ENCODE measurements around the gene VPS4B. TPM values are rescaled to one million over a fixed set of nuclear protein-coding genes. Genes with fewer than 3 reads are reported as not detected.

VPS4B gene
- total and polyA plus RNA-seq, 2 donors (not counting 1 experiment from before 2014, with no cell fraction given), result 14.5 to 93.9 TPM

DNA sequence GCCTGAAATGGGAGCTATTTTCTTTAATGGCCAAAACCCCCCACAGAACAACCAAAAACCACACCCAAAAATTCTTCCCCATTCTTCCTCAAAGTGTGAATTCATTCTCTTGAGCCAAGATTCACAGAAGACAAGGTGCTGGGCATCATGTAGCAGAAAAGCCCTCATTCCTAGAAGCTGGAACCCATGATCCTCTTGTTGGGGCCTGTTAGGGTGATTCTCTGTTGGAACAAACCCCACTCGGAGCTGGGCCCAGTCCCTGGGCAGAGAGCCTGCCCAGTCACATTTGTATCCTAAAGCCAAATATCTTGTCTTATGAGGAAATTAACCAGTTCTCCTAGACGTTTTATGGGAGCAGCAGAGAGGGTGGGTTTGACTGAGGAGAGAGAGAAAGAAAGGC lies 22.8 kb upstream of the VPS4B start:
- peak overlapping the region; percentile 49 for H3K4me2 ChIP-seq (replicated peaks; ENCODE audit: low read depth, low read length, poor library complexity, severe bottlenecking)
- ATAC-seq (ENCODE audit: low read depth) (no peak), DNase-seq (no peak)
- TF ChIP-seq, protein P1, sequence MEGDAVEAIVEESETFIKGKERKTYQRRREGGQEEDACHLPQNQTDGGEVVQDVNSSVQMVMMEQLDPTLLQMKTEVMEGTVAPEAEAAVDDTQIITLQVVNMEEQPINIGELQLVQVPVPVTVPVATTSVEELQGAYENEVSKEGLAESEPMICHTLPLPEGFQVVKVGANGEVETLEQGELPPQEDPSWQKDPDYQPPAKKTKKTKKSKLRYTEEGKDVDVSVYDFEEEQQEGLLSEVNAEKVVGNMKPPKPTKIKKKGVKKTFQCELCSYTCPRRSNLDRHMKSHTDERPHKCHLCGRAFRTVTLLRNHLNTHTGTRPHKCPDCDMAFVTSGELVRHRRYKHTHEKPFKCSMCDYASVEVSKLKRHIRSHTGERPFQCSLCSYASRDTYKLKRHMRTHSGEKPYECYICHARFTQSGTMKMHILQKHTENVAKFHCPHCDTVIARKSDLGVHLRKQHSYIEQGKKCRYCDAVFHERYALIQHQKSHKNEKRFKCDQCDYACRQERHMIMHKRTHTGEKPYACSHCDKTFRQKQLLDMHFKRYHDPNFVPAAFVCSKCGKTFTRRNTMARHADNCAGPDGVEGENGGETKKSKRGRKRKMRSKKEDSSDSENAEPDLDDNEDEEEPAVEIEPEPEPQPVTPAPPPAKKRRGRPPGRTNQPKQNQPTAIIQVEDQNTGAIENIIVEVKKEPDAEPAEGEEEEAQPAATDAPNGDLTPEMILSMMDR (IDR thresholded peaks at IDR 0.05), result no peak
- no peak for TF ChIP-seq EZH2 (IDR thresholded peaks at IDR 0.05; ENCODE audit: borderline replicate concordance, insufficient read depth, low read depth, low read length, poor library complexity, severe bottlenecking)
- H3K9me3 Mint-ChIP-seq (ENCODE audit: insufficient read depth), result no peaks in the 10 kb centered on the region
- H4K20me1 ChIP-seq (ENCODE audit: control insufficient read depth, insufficient read depth, low read length, poor library complexity, severe bottlenecking), result no peaks in the 10 kb centered on the region
- ChIA-PET POLR2A (no interaction called here), CTCF (interaction anchor here (1.2 to 1.4 kb wide), 4 partner anchors 13 to 730 kb away, joined by 3 to 4 read pairs (median 3); partner anchors contain the start of gene PHLPP1)
- peaks cover 11 to 14% of the 10 kb centered on the region in 2 donors for H3K4me1 ChIP-seq (ENCODE audit: control insufficient read depth in 2 of 2, insufficient read depth in 2 of 2, low read length in 2 of 2)
- H3K27me3 Mint-ChIP-seq, result no peaks in the 10 kb centered on the region
- H3K27me3 ChIP-seq (replicated peaks in 1 of 4; ENCODE audit: control extremely low read depth in 1 of 4, control insufficient read depth in 3 of 4, insufficient read depth in 4 of 4, low read length in 3 of 4), result no peaks in the 10 kb centered on the region
- no peaks in the 10 kb centered on the region for H3K36me3 ChIP-seq (replicated peaks in 1 of 2; ENCODE audit: control extremely low read depth in 1 of 2, control insufficient read depth in 1 of 2, extremely low read depth in 1 of 2, insufficient read depth in 2 of 2, low read length in 1 of 2)
- H2AFZ ChIP-seq (ENCODE audit: insufficient read depth, low read depth, low read length, poor library complexity, severe bottlenecking), result peak overlapping the region; percentile 43
- H3K27ac Mint-ChIP-seq, result peak overlapping the region; percentile 75
- H3K79me2 ChIP-seq (ENCODE audit: control insufficient read depth, insufficient read depth, low read length), result no peaks in the 10 kb centered on the region
- no peak overlapping the region for H3K9ac ChIP-seq (ENCODE audit: low read length)
- WGBS (ENCODE audit: insufficient coverage), result no CpG with 5 or more reads among the region's 2 CpGs
- H3K4me3 ChIP-seq (ENCODE audit: control extremely low read depth in 1 of 5, extremely low read depth in 1 of 5, insufficient read depth in 1 of 5, low read depth in 2 of 5, low read length in 4 of 5), result no peak overlapping the region
- peak overlapping the region; percentile 9 to 32 for H3K27ac ChIP-seq (ENCODE audit: low read length in 2 of 2)
- H3K9me3 ChIP-seq (ENCODE audit: control extremely low read depth in 1 of 3, control insufficient read depth in 2 of 3, insufficient read depth in 1 of 3, low read length in 2 of 3), result no peaks in the 10 kb centered on the region
- intact Hi-C loops (cut with micrococcal nuclease), result no loop called here
- peaks cover 15% of the 10 kb centered on the region for H3K4me1 Mint-ChIP-seq
- H3K4me3 Mint-ChIP-seq, result peak overlapping the region; percentile 68

DNA sequence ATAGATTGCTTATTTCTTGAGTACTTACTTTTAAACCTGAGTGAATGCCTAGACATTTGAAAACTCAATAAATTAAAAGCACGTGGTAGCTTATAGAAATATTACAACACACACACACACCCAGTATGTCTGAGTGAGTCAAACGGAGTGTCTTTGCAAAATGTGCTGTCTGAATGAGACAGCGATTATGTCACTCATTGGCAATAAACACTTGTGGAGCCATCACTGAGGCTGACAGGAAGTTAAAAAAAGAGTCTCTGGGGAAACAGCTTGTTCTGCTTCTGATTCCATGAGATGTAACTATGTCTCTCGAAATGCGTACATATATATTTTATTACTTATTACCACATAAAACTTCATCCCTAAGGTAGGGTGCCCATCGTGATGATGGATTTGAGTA lies 22.3 kb upstream of the VPS4B start:
- ChIA-PET CTCF (interaction anchor here (0.9 to 1.5 kb wide), 6 partner anchors 10 to 730 kb away, joined by 3 to 4 read pairs (median 3); partner anchors contain the start of gene PHLPP1), POLR2A (no interaction called here)
- Histone ChIP-seq H3K4me3 (ENCODE audit: control extremely low read depth in 1 of 5, extremely low read depth in 1 of 5, insufficient read depth in 1 of 5, low read depth in 2 of 5, low read length in 4 of 5) (no peak overlapping the region), H2AFZ (ENCODE audit: insufficient read depth, low read depth, low read length, poor library complexity, severe bottlenecking) (peak overlapping the region; percentile 43), H3K79me2 (ENCODE audit: control insufficient read depth, insufficient read depth, low read length) (no peaks in the 10 kb centered on the region), H4K20me1 (ENCODE audit: control insufficient read depth, insufficient read depth, low read length, poor library complexity, severe bottlenecking) (no peaks in the 10 kb centered on the region), H3K4me2 (replicated peaks; ENCODE audit: low read depth, low read length, poor library complexity, severe bottlenecking) (peak overlapping the region; percentile 49), H3K9ac (ENCODE audit: low read length) (no peak overlapping the region), H3K36me3 (replicated peaks in 1 of 2; ENCODE audit: control extremely low read depth in 1 of 2, control insufficient read depth in 1 of 2, extremely low read depth in 1 of 2, insufficient read depth in 2 of 2, low read length in 1 of 2) (no peaks in the 10 kb centered on the region), H3K27ac (ENCODE audit: low read length in 2 of 2) (peak overlapping the region; percentile 9 to 32), H3K27me3 (replicated peaks in 1 of 4; ENCODE audit: control extremely low read depth in 1 of 4, control insufficient read depth in 3 of 4, insufficient read depth in 4 of 4, low read length in 3 of 4) (no peaks in the 10 kb centered on the region), H3K9me3 (ENCODE audit: control extremely low read depth in 1 of 3, control insufficient read depth in 2 of 3, insufficient read depth in 1 of 3, low read length in 2 of 3) (no peaks in the 10 kb centered on the region), H3K4me1 (ENCODE audit: control insufficient read depth in 2 of 2, insufficient read depth in 2 of 2, low read length in 2 of 2) (peaks cover 11 to 14% of the 10 kb centered on the region in 2 donors)
- DNase-seq, result peak; percentile 67
- no peaks in the 10 kb centered on the region for H3K9me3 Mint-ChIP-seq (ENCODE audit: insufficient read depth)
- peaks cover 15% of the 10 kb centered on the region for H3K4me1 Mint-ChIP-seq
- intact Hi-C loops (cut with micrococcal nuclease), result loop anchor here (1.0 kb wide), 1 partner anchor 22 kb away; the partner anchor contains the start of gene VPS4B
- no peak for TF ChIP-seq EZH2 (IDR thresholded peaks at IDR 0.05; ENCODE audit: borderline replicate concordance, insufficient read depth, low read depth, low read length, poor library complexity, severe bottlenecking)
- TF ChIP-seq, protein P1 (IDR thresholded peaks at IDR 0.05), result no peak
- peak overlapping the region; percentile 68 for H3K4me3 Mint-ChIP-seq
- no peaks in the 10 kb centered on the region for H3K27me3 Mint-ChIP-seq
- H3K27ac Mint-ChIP-seq, result peak overlapping the region; percentile 75
- no CpG with 5 or more reads among the region's 6 CpGs for WGBS (ENCODE audit: insufficient coverage)
- ATAC-seq (ENCODE audit: low read depth), result peak; percentile 89
